Subcutaneous adipose tissue (tissue), 4 donors: ENCODE results near the gene MYO1B. TPM values are rescaled to one million over a fixed set of nuclear protein-coding genes. Genes with fewer than 3 reads are reported as not detected.

Experiments
- CTCF ChIP-seq: fragments of 450-650 bp; IDR thresholded peaks from one replicate; pipeline ENCODE4 v1.5.1; 2016; ENCODE audit warnings: low read depth, mild to moderate bottlenecking, control low read depth, antibody characterized with exemption, moderate library complexity
- total RNA-seq, 4 donors: library from RNA; depleted of rRNA; stranded (reverse); fragments of >200 nt; gene quantifications; one replicate each; pipeline ENCODE4 v1.1.0, GENCODE V29; 2016

Gene MYO1B
- total RNA-seq, 4 donors from 2014 or later = 34.3 to 102 (median 59.3) TPM

- no peak for TF ChIP-seq CTCF
These were observed 35.9 kb downstream of the MYO1B start for GRCh38 chr2:191280834-191281756.

- no peak for TF ChIP-seq CTCF
These were observed 40.0 kb downstream of the MYO1B start for GRCh38 chr2:191285252-191285651.

- TF ChIP-seq CTCF = no peak
These were observed 42.6 kb downstream of the MYO1B start for GRCh38 chr2:191287820-191288219.

- TF ChIP-seq CTCF = no peak
These were observed 43.8 kb downstream of the MYO1B start for GRCh38 chr2:191289049-191289448.

GRCh38 chr2:191291471-191291870, 46.3 kb downstream of the MYO1B start:
- no peak for TF ChIP-seq CTCF

- no peak for TF ChIP-seq CTCF
These were observed 47.7 kb downstream of the MYO1B start for GRCh38 chr2:191292869-191293268.

- TF ChIP-seq CTCF = no peak
These were observed 49.9 kb downstream of the MYO1B start for GRCh38 chr2:191295088-191295487.
